Measurements from ENCODE around the gene NPAS3.

Gene NPAS3

DNA sequence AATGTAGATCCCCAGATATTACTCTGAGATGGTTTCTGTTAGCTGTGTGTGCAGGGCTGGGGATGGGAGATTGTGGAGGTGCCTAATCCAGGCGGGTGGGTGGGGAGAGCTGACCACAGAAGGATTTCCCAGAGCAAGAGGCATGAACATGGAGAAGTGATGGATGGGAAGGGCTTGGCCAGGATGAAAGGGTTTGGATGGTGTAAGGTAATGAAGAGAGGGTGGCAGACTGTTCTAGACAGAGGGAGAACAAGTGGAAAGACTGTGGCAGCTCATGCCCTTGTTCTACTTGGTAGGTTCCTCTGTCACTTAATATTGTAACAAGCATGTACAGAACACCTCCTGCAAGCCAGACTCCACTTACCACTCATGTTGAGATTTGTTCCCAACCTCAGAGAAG lies 187.8 kb downstream of the NPAS3 start:
- no peak overlapping the region for H3K4me3 ChIP-seq (ENCODE audit: low read depth, low read length)
- TF ChIP-seq, protein P1, sequence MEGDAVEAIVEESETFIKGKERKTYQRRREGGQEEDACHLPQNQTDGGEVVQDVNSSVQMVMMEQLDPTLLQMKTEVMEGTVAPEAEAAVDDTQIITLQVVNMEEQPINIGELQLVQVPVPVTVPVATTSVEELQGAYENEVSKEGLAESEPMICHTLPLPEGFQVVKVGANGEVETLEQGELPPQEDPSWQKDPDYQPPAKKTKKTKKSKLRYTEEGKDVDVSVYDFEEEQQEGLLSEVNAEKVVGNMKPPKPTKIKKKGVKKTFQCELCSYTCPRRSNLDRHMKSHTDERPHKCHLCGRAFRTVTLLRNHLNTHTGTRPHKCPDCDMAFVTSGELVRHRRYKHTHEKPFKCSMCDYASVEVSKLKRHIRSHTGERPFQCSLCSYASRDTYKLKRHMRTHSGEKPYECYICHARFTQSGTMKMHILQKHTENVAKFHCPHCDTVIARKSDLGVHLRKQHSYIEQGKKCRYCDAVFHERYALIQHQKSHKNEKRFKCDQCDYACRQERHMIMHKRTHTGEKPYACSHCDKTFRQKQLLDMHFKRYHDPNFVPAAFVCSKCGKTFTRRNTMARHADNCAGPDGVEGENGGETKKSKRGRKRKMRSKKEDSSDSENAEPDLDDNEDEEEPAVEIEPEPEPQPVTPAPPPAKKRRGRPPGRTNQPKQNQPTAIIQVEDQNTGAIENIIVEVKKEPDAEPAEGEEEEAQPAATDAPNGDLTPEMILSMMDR (IDR thresholded peaks at IDR 0.05; ENCODE audit: borderline replicate concordance, insufficient read depth, low read depth, low read length) = no peak

GRCh38 chr14:33127531-33127930 lies 188.9 kb downstream of the NPAS3 start:
- H3K4me3 ChIP-seq (ENCODE audit: low read depth, low read length) = no peak overlapping the region
- TF ChIP-seq, protein P1 (IDR thresholded peaks at IDR 0.05; ENCODE audit: borderline replicate concordance, insufficient read depth, low read depth, low read length) = no peak

DNA sequence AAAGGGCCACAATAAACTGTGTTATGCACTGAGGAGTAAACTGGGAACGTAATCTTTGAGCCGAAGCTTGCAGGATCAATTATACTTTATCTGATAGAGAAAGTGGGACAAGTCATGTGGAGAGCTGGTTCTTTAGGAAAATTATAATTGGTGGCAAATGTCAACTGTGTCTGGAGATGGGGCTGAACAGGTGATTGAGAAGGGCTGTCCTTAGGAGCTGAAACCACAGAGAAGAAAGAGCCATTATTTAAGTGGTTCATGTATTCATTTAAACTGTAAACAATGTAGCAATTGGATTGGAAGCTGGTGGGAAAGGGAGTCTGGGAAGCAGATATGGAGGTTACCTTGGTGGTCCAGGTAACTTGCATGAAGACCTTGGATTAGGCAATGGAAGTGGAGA lies 193.1 kb downstream of the NPAS3 start:
- H3K4me3 ChIP-seq (ENCODE audit: low read depth, low read length) = no peak overlapping the region
- TF ChIP-seq, protein P1 (IDR thresholded peaks at IDR 0.05; ENCODE audit: borderline replicate concordance, insufficient read depth, low read depth, low read length) = no peak

- no peak overlapping the region for H3K4me3 ChIP-seq (ENCODE audit: low read depth, low read length)
- TF ChIP-seq, protein P1 (IDR thresholded peaks at IDR 0.05; ENCODE audit: borderline replicate concordance, insufficient read depth, low read depth, low read length) = no peak
These were observed 195.5 kb downstream of the NPAS3 start for GRCh38 chr14:33134162-33134561.

GRCh38 chr14:33134975-33135374 lies 196.3 kb downstream of the NPAS3 start:
- no peak overlapping the region for H3K4me3 ChIP-seq (ENCODE audit: low read depth, low read length)
- TF ChIP-seq, protein P1 (IDR thresholded peaks at IDR 0.05; ENCODE audit: borderline replicate concordance, insufficient read depth, low read depth, low read length) = no peak

DNA sequence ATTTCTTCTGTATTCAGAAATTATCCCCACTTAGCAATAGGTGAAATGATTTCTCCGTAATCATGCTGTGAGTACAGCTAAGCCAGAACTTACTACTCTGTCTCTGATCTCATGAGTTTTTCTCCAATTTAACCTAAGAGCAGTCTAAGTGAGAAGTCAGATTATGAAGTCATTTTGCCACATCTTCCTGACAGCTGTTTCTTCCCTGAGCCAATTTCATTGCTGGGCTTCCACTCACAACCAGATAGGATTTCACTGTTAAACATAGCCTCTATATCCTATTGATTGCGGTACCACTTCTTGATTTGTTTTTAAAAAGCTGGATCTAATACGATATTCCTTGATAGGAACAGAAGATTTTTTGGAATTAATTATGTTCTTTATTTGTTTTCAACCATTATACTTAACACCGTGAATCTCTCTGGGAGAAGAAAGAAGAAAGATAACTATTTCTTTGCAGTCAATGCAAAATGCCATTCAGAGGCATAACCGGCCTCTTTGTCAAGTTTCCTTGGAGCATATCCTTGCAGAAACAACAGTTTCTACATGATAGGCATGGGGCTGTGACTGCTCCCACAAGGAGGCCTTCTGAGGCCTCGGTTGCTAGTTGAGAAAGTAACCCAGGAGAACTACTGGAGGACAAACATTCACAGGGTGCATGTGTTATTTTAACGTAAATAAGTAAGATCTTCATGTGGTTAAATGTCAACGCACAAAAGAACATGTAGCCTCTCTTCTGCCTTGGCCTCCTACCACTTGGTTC lies 212.2 kb downstream of the NPAS3 start:
- no peak overlapping the region for H3K4me3 ChIP-seq (ENCODE audit: low read depth, low read length)
- TF ChIP-seq, protein P1 (IDR thresholded peaks at IDR 0.05; ENCODE audit: borderline replicate concordance, insufficient read depth, low read depth, low read length) = no peak

DNA sequence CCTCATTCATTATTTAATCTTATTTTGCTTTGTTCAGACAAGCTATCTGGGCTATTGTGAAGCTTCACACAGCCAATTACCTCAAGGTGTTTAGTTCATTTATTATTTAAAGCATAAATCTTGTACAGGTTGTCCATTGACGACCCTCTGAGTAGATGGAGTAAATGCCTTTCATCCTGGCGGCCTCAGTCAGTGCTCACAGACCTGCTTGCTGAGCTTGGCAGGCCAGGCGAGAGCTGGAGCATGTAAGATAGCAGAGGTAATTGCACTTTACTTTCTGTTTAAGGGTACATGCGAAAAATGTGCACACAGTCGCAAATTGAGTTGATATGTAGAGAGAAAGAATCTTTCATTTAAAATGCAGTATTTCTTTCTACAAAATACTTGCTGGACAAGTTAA lies 224.4 kb downstream of the NPAS3 start:
- H3K4me3 ChIP-seq (ENCODE audit: low read depth, low read length) = no peak overlapping the region

More for the DNA sequence above, 224.4 kb downstream of the NPAS3 start:
- TF ChIP-seq, protein P1 (IDR thresholded peaks at IDR 0.05; ENCODE audit: borderline replicate concordance, insufficient read depth, low read depth, low read length) = no peak

Measured in GM12875 (cell line).